Fibroblast of lung (primary cell): ENCODE measurements around the gene STKLD1. TPM values are rescaled to one million over a fixed set of nuclear protein-coding genes. Genes with fewer than 3 reads are reported as not detected.

Experiments used
- DNase-seq, 2 donors: peaks; one replicate each; pipeline versions ENCODE4 v3.0.0 to v3.0.0-alpha.2; 2010; ENCODE audit warnings: low read depth in 2 of 2
- H2AFZ ChIP-seq: 2 replicates; pipeline ENCODE4 v1.5.1; 2012; ENCODE audit warnings: low read length, control low read depth, inconsistent platforms
- H3K27ac ChIP-seq: 2 replicates; pipeline ENCODE4 v1.5.1; 2011; ENCODE audit warnings: low read length, control low read depth; ENCODE audit not compliant: insufficient read depth
- H3K27me3 ChIP-seq: 2 replicates; pipeline ENCODE4 v1.5.1; 2011; ENCODE audit warnings: mild to moderate bottlenecking, low read length; ENCODE audit not compliant: control insufficient read depth, insufficient read depth
- H3K36me3 ChIP-seq: 2 replicates; pipeline ENCODE4 v1.5.1; 2011; ENCODE audit warnings: low read length; ENCODE audit not compliant: control insufficient read depth, insufficient read depth
- H3K4me1 ChIP-seq: 2 replicates; pipeline ENCODE4 v1.5.1; 2011; ENCODE audit warnings: low read length; ENCODE audit not compliant: control insufficient read depth, insufficient read depth; ENCODE audit errors: extremely low read depth
- H3K4me2 ChIP-seq: 2 replicates; pipeline ENCODE4 v1.5.1; 2011; ENCODE audit warnings: low read length, control low read depth; ENCODE audit not compliant: insufficient read depth; ENCODE audit errors: extremely low read depth
- H3K4me3 ChIP-seq, 4 experiments: fragments of 200-600 bp in 1 of 4; sonication (generic) in 1 of 4; replicated peaks in 1 of 4; 2 replicates each; pipeline ENCODE4 v1.5.1; 2011 to 2016; ENCODE audit warnings: low read length in 4 of 4, low read depth in 3 of 4, mild to moderate bottlenecking in 3 of 4, control low read depth in 2 of 4, inconsistent platforms in 1 of 4, mixed read lengths in 1 of 4; ENCODE audit not compliant: insufficient read depth in 1 of 4; ENCODE audit errors: control extremely low read depth in 1 of 4
- H3K79me2 ChIP-seq: 2 replicates; pipeline ENCODE4 v1.5.1; 2012; ENCODE audit warnings: mild to moderate bottlenecking, low read length, inconsistent platforms; ENCODE audit not compliant: control insufficient read depth, insufficient read depth
- H3K9ac ChIP-seq: 2 replicates; pipeline ENCODE4 v1.5.1; 2011; ENCODE audit warnings: mild to moderate bottlenecking, low read length, control low read depth; ENCODE audit not compliant: insufficient read depth
- H3K9me3 ChIP-seq: 2 replicates; pipeline ENCODE4 v1.5.1; 2012; ENCODE audit warnings: low read depth, low read length; ENCODE audit not compliant: control insufficient read depth, insufficient read depth
- H4K20me1 ChIP-seq: 2 replicates; pipeline ENCODE4 v1.5.1; 2011; ENCODE audit warnings: low read length; ENCODE audit not compliant: control insufficient read depth, insufficient read depth; ENCODE audit errors: extremely low read depth
- CTCF ChIP-seq, 2 donors: IDR thresholded peaks in 1 of 2; conservative IDR thresholded peaks in 1 of 2; 1 replicate in 1 of 2; 2 replicates in 1 of 2; pipeline ENCODE4 v1.5.1; 2011 to 2012; ENCODE audit warnings: low read length in 2 of 2, control low read depth in 1 of 2, inconsistent platforms in 1 of 2, low read depth in 1 of 2, mild to moderate bottlenecking in 1 of 2
- EZH2 ChIP-seq: IDR thresholded peaks from 2 replicates; pipeline ENCODE4 v1.5.1; 2012; ENCODE audit warnings: low read length, control low read depth, mild to moderate bottlenecking; ENCODE audit errors: missing control alignments
- polyA plus RNA-seq, 2 donors: library from polyadenylated mRNA; depleted of rRNA in 1 of 2; stranded (reverse) in 1 of 2; unstranded in 1 of 2; fragments of >200 nt; gene quantifications; 2 replicates each; pipeline ENCODE4 v1.2.1, GENCODE V29; 2011 to 2012; ENCODE audit warnings: missing spikeins in 1 of 2
- total RNA-seq: library from RNA; depleted of rRNA; stranded (reverse); fragments of >200 nt; gene quantifications from 2 replicates; pipeline ENCODE4 v1.2.1, GENCODE V29; 2014

STKLD1 gene
- total and polyA plus RNA-seq, 2 donors (not counting 1 experiment from before 2014, with no cell fraction given) = 0.79 to 0.99 TPM

- Histone ChIP-seq H3K4me3 (no peak overlapping the region), H4K20me1 (no peaks in the 10 kb centered on the region), H3K27me3 (peaks cover 6% of the 10 kb centered on the region), H3K79me2 (no peaks in the 10 kb centered on the region), H3K9ac (no peak overlapping the region), H3K9me3 (no peaks in the 10 kb centered on the region), H3K4me1 (no peaks in the 10 kb centered on the region), H3K36me3 (no peaks in the 10 kb centered on the region), H3K4me2 (no peak overlapping the region), H3K27ac (no peak overlapping the region), H2AFZ (no peak overlapping the region)
- TF ChIP-seq EZH2 (no peak), CTCF (conservative IDR thresholded peaks at IDR 0.05 in 1 of 2, IDR thresholded peaks at IDR 0.05 in 1 of 2; ENCODE audit: low read depth in 1 of 2, low read length in 2 of 2) (no peak)
- DNase-seq = no peak
These were observed 17.2 kb downstream of the STKLD1 start for GRCh38 chr9:133393399-133393798.

GRCh38 chr9:133394687-133395271 is 18.6 kb downstream of the STKLD1 start:
- H3K27me3 ChIP-seq = peaks cover 6% of the 10 kb centered on the region
- no peaks in the 10 kb centered on the region for H3K4me1 ChIP-seq
- no peaks in the 10 kb centered on the region for H3K36me3 ChIP-seq
- no peak overlapping the region for H3K4me2 ChIP-seq
- no peak for DNase-seq
- TF ChIP-seq CTCF (conservative IDR thresholded peaks at IDR 0.05 in 1 of 2, IDR thresholded peaks at IDR 0.05 in 1 of 2; ENCODE audit: low read depth in 1 of 2, low read length in 2 of 2) = no peak
- no peak for TF ChIP-seq EZH2
- no peaks in the 10 kb centered on the region for H3K9me3 ChIP-seq
- no peak overlapping the region for H2AFZ ChIP-seq
- H3K79me2 ChIP-seq = no peaks in the 10 kb centered on the region
- no peak overlapping the region for H3K4me3 ChIP-seq
- H3K27ac ChIP-seq = no peak overlapping the region
- H3K9ac ChIP-seq = no peak overlapping the region
- no peaks in the 10 kb centered on the region for H4K20me1 ChIP-seq

- Histone ChIP-seq H3K27me3 (peaks cover 3% of the 10 kb centered on the region), H3K27ac (no peak overlapping the region), H3K79me2 (no peaks in the 10 kb centered on the region), H3K36me3 (no peaks in the 10 kb centered on the region), H3K4me3 (no peak overlapping the region), H3K9me3 (no peaks in the 10 kb centered on the region), H3K4me2 (no peak overlapping the region), H3K4me1 (no peaks in the 10 kb centered on the region), H4K20me1 (no peaks in the 10 kb centered on the region), H3K9ac (no peak overlapping the region), H2AFZ (no peak overlapping the region)
- no peak for DNase-seq
- TF ChIP-seq EZH2 (no peak), CTCF (conservative IDR thresholded peaks at IDR 0.05 in 1 of 2, IDR thresholded peaks at IDR 0.05 in 1 of 2; ENCODE audit: low read depth in 1 of 2, low read length in 2 of 2) (peak; percentile 20 to 33)
These were observed 20.8 kb downstream of the STKLD1 start for GRCh38 chr9:133396952-133397351.
